GM04503 (cell line): ENCODE data around the gene MDK.
A peak's percentile ranks its signal among the peaks of the same experiment; 100 is the strongest.

Experiments used
- DNase-seq: peaks from one replicate; pipeline ENCODE4 v3.0.0-alpha.2; 2012; ENCODE audit warnings: low read depth

MDK gene

GRCh38 chr11:46348566-46349401 lies 32.7 kb upstream of the MDK start:
- no peak for DNase-seq

GRCh38 chr11:46350695-46351094 lies 30.8 kb upstream of the MDK start:
- no peak for DNase-seq

GRCh38 chr11:46351148-46351547 lies 30.3 kb upstream of the MDK start:
- no peak for DNase-seq

GRCh38 chr11:46351606-46352005 lies 29.9 kb upstream of the MDK start:
- no peak for DNase-seq

GRCh38 chr11:46352063-46352841 lies 29.2 kb upstream of the MDK start:
- DNase-seq, result no peak

GRCh38 chr11:46353698-46354097 lies 27.8 kb upstream of the MDK start:
- DNase-seq, result no peak

- DNase-seq, result no peak
These were observed 24.5 kb upstream of the MDK start for GRCh38 chr11:46356924-46357482.

GRCh38 chr11:46357483-46357936 lies 24.0 kb upstream of the MDK start:
- DNase-seq, result no peak

- no peak for DNase-seq
These were observed 21.5 kb upstream of the MDK start for GRCh38 chr11:46359953-46360352.

- no peak for DNase-seq
These were observed 20.6 kb upstream of the MDK start for GRCh38 chr11:46360878-46361277.

- DNase-seq, result no peak
These were observed 19.9 kb upstream of the MDK start for GRCh38 chr11:46361283-46362155.

- DNase-seq, result no peak
These were observed 19.1 kb upstream of the MDK start for GRCh38 chr11:46362156-46363030.

- DNase-seq, result peak; percentile 63
These were observed 18.4 kb upstream of the MDK start for GRCh38 chr11:46363031-46363407.

GRCh38 chr11:46363455-46364005 lies 17.9 kb upstream of the MDK start:
- DNase-seq, result no peak

- no peak for DNase-seq
These were observed 17.4 kb upstream of the MDK start for GRCh38 chr11:46364056-46364455.

- no peak for DNase-seq
These were observed 16.7 kb upstream of the MDK start for GRCh38 chr11:46364791-46365190.

GRCh38 chr11:46366260-46366659 lies 15.2 kb upstream of the MDK start:
- DNase-seq, result no peak

GRCh38 chr11:46366661-46367161 lies 14.8 kb upstream of the MDK start:
- DNase-seq, result no peak

GRCh38 chr11:46367244-46367915 lies 14.1 kb upstream of the MDK start:
- no peak for DNase-seq

GRCh38 chr11:46367916-46368267 lies 13.6 kb upstream of the MDK start:
- no peak for DNase-seq
